ENCODE results near the gene ZNF626. TPM values are rescaled to one million over a fixed set of nuclear protein-coding genes. Genes with fewer than 3 reads are reported as not detected.
"Not testable (repeated sequence)": the region's sequence is repeated elsewhere in the genome, so short reads cannot be mapped to it uniquely, and the experiment has no call there.

The ZNF626 gene
- total RNA-seq, 1 experiment from 2014 or later = not detected

DNA sequence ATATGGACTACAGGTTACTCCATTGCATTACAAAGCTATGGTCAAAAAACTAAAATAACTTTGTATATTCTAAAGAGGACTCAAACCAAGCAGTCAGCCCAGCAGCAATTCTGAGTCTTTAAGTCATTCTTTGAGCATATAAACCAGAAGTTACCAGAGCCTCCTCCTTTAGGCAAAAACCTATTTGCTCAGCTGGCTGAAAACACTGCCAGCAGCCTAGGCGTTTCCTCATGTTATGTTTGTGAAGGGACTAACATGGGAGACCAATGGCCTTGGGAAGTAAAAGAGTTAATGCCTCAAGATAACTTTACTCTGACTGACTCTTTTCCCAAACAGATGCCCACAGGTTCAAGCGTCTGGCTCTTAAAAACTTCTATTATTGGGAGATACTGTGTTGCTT is 45.3 kb downstream of the ZNF626 start:
- ATAC-seq (no peak), DNase-seq (no peak)
- Histone ChIP-seq H3K4me2 (ENCODE audit: low read length) (no peak overlapping the region), H3K9me3 (ENCODE audit: low read length) (peaks cover 10% of the 10 kb centered on the region), H4K20me1 (ENCODE audit: low read length) (no peaks in the 10 kb centered on the region), H3F3A (ENCODE audit: low read length, unreplicated experiment) (no peaks in the 10 kb centered on the region), H3K4me1 (ENCODE audit: insufficient read depth, low read length) (no peaks in the 10 kb centered on the region), H3K4me3 (ENCODE audit: low read length) (no peak overlapping the region), H3K79me2 (ENCODE audit: low read length) (no peaks in the 10 kb centered on the region), H3K27me3 (ENCODE audit: low read length) (no peaks in the 10 kb centered on the region), H3K9ac (ENCODE audit: low read length) (no peak overlapping the region), H3K9me2 (replicated peaks; ENCODE audit: low read length) (no peaks in the 10 kb centered on the region), H2AFZ (ENCODE audit: low read length) (no peak overlapping the region), H3K27ac (ENCODE audit: low read length) (no peak overlapping the region), H3K36me3 (ENCODE audit: low read depth, low read length) (no peaks in the 10 kb centered on the region)
- ChIA-PET CTCF (no interaction called here), POLR2A (ENCODE audit: unreplicated experiment) (no interaction called here)
- intact Hi-C loops (cut with micrococcal nuclease) = no loop called here
- no peak for TF ChIP-seq EZH2phosphoT487 (IDR thresholded peaks at IDR 0.05; ENCODE audit: borderline replicate concordance, low read length)
- TF ChIP-seq, protein P1, sequence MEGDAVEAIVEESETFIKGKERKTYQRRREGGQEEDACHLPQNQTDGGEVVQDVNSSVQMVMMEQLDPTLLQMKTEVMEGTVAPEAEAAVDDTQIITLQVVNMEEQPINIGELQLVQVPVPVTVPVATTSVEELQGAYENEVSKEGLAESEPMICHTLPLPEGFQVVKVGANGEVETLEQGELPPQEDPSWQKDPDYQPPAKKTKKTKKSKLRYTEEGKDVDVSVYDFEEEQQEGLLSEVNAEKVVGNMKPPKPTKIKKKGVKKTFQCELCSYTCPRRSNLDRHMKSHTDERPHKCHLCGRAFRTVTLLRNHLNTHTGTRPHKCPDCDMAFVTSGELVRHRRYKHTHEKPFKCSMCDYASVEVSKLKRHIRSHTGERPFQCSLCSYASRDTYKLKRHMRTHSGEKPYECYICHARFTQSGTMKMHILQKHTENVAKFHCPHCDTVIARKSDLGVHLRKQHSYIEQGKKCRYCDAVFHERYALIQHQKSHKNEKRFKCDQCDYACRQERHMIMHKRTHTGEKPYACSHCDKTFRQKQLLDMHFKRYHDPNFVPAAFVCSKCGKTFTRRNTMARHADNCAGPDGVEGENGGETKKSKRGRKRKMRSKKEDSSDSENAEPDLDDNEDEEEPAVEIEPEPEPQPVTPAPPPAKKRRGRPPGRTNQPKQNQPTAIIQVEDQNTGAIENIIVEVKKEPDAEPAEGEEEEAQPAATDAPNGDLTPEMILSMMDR (conservative IDR thresholded peaks at IDR 0.05; ENCODE audit: low read depth, low read length) = no peak
- TF ChIP-seq EZH2 (IDR thresholded peaks at IDR 0.05; ENCODE audit: low read length, unreplicated experiment) = no peak
- BruUV-seq (replicated peaks) = no TSS peak

DNA sequence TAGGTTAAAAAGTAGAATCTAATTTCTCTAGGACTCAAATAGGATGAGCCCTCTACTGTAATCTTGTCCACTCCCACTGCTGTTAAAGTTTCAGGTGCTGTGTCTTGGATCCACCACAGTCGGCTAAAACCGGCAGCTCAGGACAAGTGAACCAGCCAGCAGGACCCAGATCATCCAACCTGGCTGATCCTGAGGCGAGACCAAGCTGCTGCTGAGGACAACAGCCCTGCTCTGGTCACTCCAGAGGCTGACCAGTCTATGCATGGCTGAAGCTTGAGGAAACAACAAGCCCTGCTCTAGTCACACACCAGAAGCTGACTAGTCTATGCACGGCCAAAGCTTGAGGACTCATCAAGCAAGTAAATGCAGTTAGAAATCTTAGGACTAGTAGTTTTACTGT is 46.4 kb downstream of the ZNF626 start:
- BruUV-seq (replicated peaks); POLR2A ChIA-PET (ENCODE audit: unreplicated experiment); H4K20me1 ChIP-seq (ENCODE audit: low read length); H3K4me3 ChIP-seq (ENCODE audit: low read length); H2AFZ ChIP-seq (ENCODE audit: low read length); H3K27ac ChIP-seq (ENCODE audit: low read length); CTCF ChIA-PET; H3K9me2 ChIP-seq (replicated peaks; ENCODE audit: low read length); intact Hi-C loops (cut with micrococcal nuclease); H3K79me2 ChIP-seq (ENCODE audit: low read length); H3K4me2 ChIP-seq (ENCODE audit: low read length); H3F3A ChIP-seq (ENCODE audit: low read length, unreplicated experiment); H3K27me3 ChIP-seq (ENCODE audit: low read length); H3K36me3 ChIP-seq (ENCODE audit: low read depth, low read length); H3K9ac ChIP-seq (ENCODE audit: low read length); ATAC-seq; H3K4me1 ChIP-seq (ENCODE audit: insufficient read depth, low read length); DNase-seq: not testable (repeated sequence)
- H3K9me3 ChIP-seq (ENCODE audit: low read length) = peaks cover 17% of the 10 kb centered on the region

DNA sequence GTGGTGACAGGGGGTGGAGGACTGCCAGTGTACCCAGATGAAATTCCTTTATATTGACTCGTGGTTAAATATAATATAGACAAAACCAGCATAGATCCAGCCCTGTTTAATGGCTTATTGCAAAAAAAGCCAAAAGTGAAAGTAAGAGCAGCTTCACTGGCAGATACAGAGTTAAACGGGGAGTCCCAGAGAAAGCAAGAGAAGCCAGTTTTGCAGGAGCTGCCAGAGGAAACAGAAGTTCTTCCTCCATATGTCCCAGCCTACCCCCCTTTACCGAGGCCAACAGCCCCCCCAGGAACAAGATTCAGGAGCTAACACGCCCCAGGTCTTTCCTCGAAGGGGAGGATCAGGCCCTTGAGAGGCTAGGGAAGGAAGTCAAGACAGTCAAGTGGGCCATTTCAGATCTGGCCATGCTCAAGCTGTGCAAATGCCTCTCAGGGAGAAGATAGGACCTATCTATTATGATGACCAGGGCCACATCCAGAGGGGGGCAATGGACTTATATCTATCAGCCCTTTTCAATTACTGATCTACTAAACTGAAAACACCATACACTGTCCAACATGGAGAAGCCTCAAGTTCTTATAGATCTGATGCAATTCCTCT is 48.6 kb downstream of the ZNF626 start:
- Histone ChIP-seq H3K4me2 (ENCODE audit: low read length) (no peak overlapping the region), H3F3A (ENCODE audit: low read length, unreplicated experiment) (no peaks in the 10 kb centered on the region), H3K36me3 (ENCODE audit: low read depth, low read length) (no peaks in the 10 kb centered on the region), H3K79me2 (ENCODE audit: low read length) (no peaks in the 10 kb centered on the region), H3K9ac (ENCODE audit: low read length) (no peak overlapping the region), H3K4me1 (ENCODE audit: insufficient read depth, low read length) (no peaks in the 10 kb centered on the region), H3K4me3 (ENCODE audit: low read length) (no peak overlapping the region), H3K9me3 (ENCODE audit: low read length) (peaks cover 17% of the 10 kb centered on the region), H3K27me3 (ENCODE audit: low read length) (no peaks in the 10 kb centered on the region), H2AFZ (ENCODE audit: low read length) (no peak overlapping the region), H3K9me2 (replicated peaks; ENCODE audit: low read length) (no peaks in the 10 kb centered on the region), H4K20me1 (ENCODE audit: low read length) (no peaks in the 10 kb centered on the region), H3K27ac (ENCODE audit: low read length) (no peak overlapping the region)
- no peak for ATAC-seq
- BruUV-seq (replicated peaks) = no TSS peak
- ChIA-PET CTCF (no interaction called here), POLR2A (ENCODE audit: unreplicated experiment) (no interaction called here)
- TF ChIP-seq EZH2phosphoT487 (IDR thresholded peaks at IDR 0.05; ENCODE audit: borderline replicate concordance, low read length) (no peak), EZH2 (IDR thresholded peaks at IDR 0.05; ENCODE audit: low read length, unreplicated experiment) (no peak)
- TF ChIP-seq, protein P1 (conservative IDR thresholded peaks at IDR 0.05; ENCODE audit: low read depth, low read length) = no peak
- intact Hi-C loops (cut with micrococcal nuclease) = no loop called here
- no peak for DNase-seq

Measured in PC-3 (cell line).